HUES48 (cell line): ENCODE results near the gene PNPLA7.

Source experiments
- H3K27ac ChIP-seq: one replicate; pipeline ENCODE4 v1.7.0; 2013; ENCODE audit warnings: low read depth, low read length, inconsistent platforms
- H3K27me3 ChIP-seq: 2 replicates; pipeline ENCODE4 v1.6.1; 2013; ENCODE audit warnings: mild to moderate bottlenecking, low read length; ENCODE audit not compliant: control insufficient read depth, insufficient read depth
- H3K36me3 ChIP-seq: 2 replicates; pipeline ENCODE4 v1.6.1; 2013; ENCODE audit warnings: low read length; ENCODE audit not compliant: control insufficient read depth, insufficient read depth
- H3K4me1 ChIP-seq: 2 replicates; pipeline ENCODE4 v1.6.1; 2013; ENCODE audit warnings: mild to moderate bottlenecking, low read length; ENCODE audit not compliant: control insufficient read depth, insufficient read depth
- H3K4me3 ChIP-seq: 2 replicates; pipeline ENCODE4 v1.5.1; 2013; ENCODE audit warnings: mild to moderate bottlenecking, low read depth, low read length
- H3K9ac ChIP-seq: 2 replicates; pipeline ENCODE4 v1.6.1; 2013; ENCODE audit warnings: mild to moderate bottlenecking, low read depth, low read length, moderate library complexity
- H3K9me3 ChIP-seq: 2 replicates; pipeline ENCODE4 v1.6.1; 2013; ENCODE audit warnings: low read length; ENCODE audit not compliant: control insufficient read depth, insufficient read depth

Gene PNPLA7

GRCh38 chr9:137439158-137439714, 111.0 kb downstream of the PNPLA7 start:
- Histone ChIP-seq H3K27ac (no peak overlapping the region), H3K9ac (no peak overlapping the region), H3K4me1 (no peaks in the 10 kb centered on the region), H3K36me3 (no peaks in the 10 kb centered on the region), H3K27me3 (no peaks in the 10 kb centered on the region), H3K4me3 (no peak overlapping the region), H3K9me3 (no peaks in the 10 kb centered on the region)

- Histone ChIP-seq H3K27me3 (no peaks in the 10 kb centered on the region), H3K4me1 (no peaks in the 10 kb centered on the region), H3K27ac (no peak overlapping the region), H3K36me3 (no peaks in the 10 kb centered on the region), H3K4me3 (no peak overlapping the region), H3K9ac (no peak overlapping the region), H3K9me3 (no peaks in the 10 kb centered on the region)
These were observed 111.5 kb downstream of the PNPLA7 start for GRCh38 chr9:137438591-137439157.

GRCh38 chr9:137437691-137438590, 112.3 kb downstream of the PNPLA7 start:
- H3K27ac ChIP-seq: no peak overlapping the region
- no peak overlapping the region for H3K9ac ChIP-seq
- H3K27me3 ChIP-seq: no peaks in the 10 kb centered on the region

GRCh38 chr9:137436761-137437600, 113.2 kb downstream of the PNPLA7 start:
- Histone ChIP-seq H3K4me1 (no peaks in the 10 kb centered on the region), H3K27me3 (no peaks in the 10 kb centered on the region), H3K36me3 (no peaks in the 10 kb centered on the region), H3K27ac (no peak overlapping the region), H3K9me3 (no peaks in the 10 kb centered on the region), H3K9ac (no peak overlapping the region), H3K4me3 (no peak overlapping the region)

More at GRCh38 chr9:137437691-137438590, 112.3 kb downstream of the PNPLA7 start:
- no peaks in the 10 kb centered on the region for H3K36me3 ChIP-seq
- H3K4me3 ChIP-seq: no peak overlapping the region
- no peaks in the 10 kb centered on the region for H3K4me1 ChIP-seq
- H3K9me3 ChIP-seq: no peaks in the 10 kb centered on the region

GRCh38 chr9:137435980-137436760, 114.0 kb downstream of the PNPLA7 start:
- H3K4me1 ChIP-seq: no peaks in the 10 kb centered on the region
- H3K9me3 ChIP-seq: no peaks in the 10 kb centered on the region
- no peak overlapping the region for H3K4me3 ChIP-seq
- no peaks in the 10 kb centered on the region for H3K27me3 ChIP-seq
- no peak overlapping the region for H3K9ac ChIP-seq
- H3K36me3 ChIP-seq: no peaks in the 10 kb centered on the region
- no peak overlapping the region for H3K27ac ChIP-seq

- Histone ChIP-seq H3K9ac (no peak overlapping the region), H3K36me3 (no peaks in the 10 kb centered on the region), H3K27ac (no peak overlapping the region), H3K4me3 (no peak overlapping the region), H3K9me3 (no peaks in the 10 kb centered on the region), H3K27me3 (no peaks in the 10 kb centered on the region), H3K4me1 (no peaks in the 10 kb centered on the region)
These were observed 114.8 kb downstream of the PNPLA7 start for GRCh38 chr9:137435381-137435891.

- no peak overlapping the region for H3K9ac ChIP-seq
- H3K9me3 ChIP-seq: no peaks in the 10 kb centered on the region
- H3K27me3 ChIP-seq: no peaks in the 10 kb centered on the region
- H3K27ac ChIP-seq: no peak overlapping the region
- no peaks in the 10 kb centered on the region for H3K36me3 ChIP-seq
- H3K4me1 ChIP-seq: no peaks in the 10 kb centered on the region
- no peak overlapping the region for H3K4me3 ChIP-seq
These were observed 115.5 kb downstream of the PNPLA7 start for GRCh38 chr9:137434498-137435380.

- H3K27me3 ChIP-seq: no peaks in the 10 kb centered on the region
- H3K4me1 ChIP-seq: no peaks in the 10 kb centered on the region
- no peaks in the 10 kb centered on the region for H3K36me3 ChIP-seq
- no peaks in the 10 kb centered on the region for H3K9me3 ChIP-seq
- no peak overlapping the region for H3K9ac ChIP-seq
- H3K4me3 ChIP-seq: no peak overlapping the region
- H3K27ac ChIP-seq: no peak overlapping the region
These were observed 116.2 kb downstream of the PNPLA7 start for GRCh38 chr9:137433916-137434431.

GRCh38 chr9:137433349-137433915, 116.8 kb downstream of the PNPLA7 start:
- no peaks in the 10 kb centered on the region for H3K36me3 ChIP-seq
- H3K9ac ChIP-seq: no peak overlapping the region
- H3K4me3 ChIP-seq: no peak overlapping the region
- no peaks in the 10 kb centered on the region for H3K4me1 ChIP-seq
- H3K27me3 ChIP-seq: no peaks in the 10 kb centered on the region
- no peak overlapping the region for H3K27ac ChIP-seq
- no peaks in the 10 kb centered on the region for H3K9me3 ChIP-seq
